GM12878 (cell line): ENCODE data around the gene SH3BP1. TPM values are rescaled to one million over a fixed set of nuclear protein-coding genes. Genes with fewer than 3 reads are reported as not detected.

Experiments
- ATAC-seq: fragments of 200-7000 bp; cut with Tn5 transposase; 3 replicates; pipeline ENCODE4 v1.9.1; 2020; ENCODE audit warnings: mild to moderate bottlenecking, moderate library complexity
- BruUV-seq: library from RNA; stranded (reverse); fragments of 400-500 nt; replicated peaks from 2 replicates; lab custom pipeline; 2021; lab: Mats Ljungman, UMichigan
- CTCF ChIA-PET: fragments of 300-600 bp; sonication (Branson Sonifier 250); formaldehyde crosslinking; extraction: SDS; loops from one replicate; lab custom pipeline; 2021; ENCODE audit warnings: inconsistent platforms; lab: Yijun Ruan, JAX
- POLR2A ChIA-PET: fragments of 350-600 bp; formaldehyde crosslinking; extraction: SDS; loops from one replicate; lab custom pipeline; 2021; ENCODE audit warnings: inconsistent platforms; lab: Charles Lee
- RAD21 ChIA-PET: fragments of 300-600 bp; sonication (Branson Sonifier 250); formaldehyde crosslinking; loops from one replicate; lab custom pipeline; 2023; ENCODE audit warnings: antibody characterized with exemption; ENCODE audit not compliant: unreplicated experiment; lab: Charles Lee
- SMC1A ChIA-PET: fragments of 300-600 bp; sonication (Branson Sonifier 250); formaldehyde crosslinking; loops from one replicate; lab custom pipeline; 2023; ENCODE audit not compliant: unreplicated experiment, uncharacterized antibody; lab: Charles Lee
- DNase-seq: peaks from one replicate; pipeline ENCODE4 v3.0.0-alpha.2; 2011; ENCODE audit warnings: low read depth, low spot score
- FAIRE-seq: peaks from 3 replicates; lab custom pipeline; 2011; peaks lifted over from hg19 to GRCh38; lab: Jason Lieb, UNC
- H2AFZ ChIP-seq: 2 replicates; pipeline ENCODE4 v1.6.0; 2011; ENCODE audit warnings: low read depth, low read length, control low read depth; ENCODE audit not compliant: control insufficient read depth
- H3K27ac ChIP-seq: 2 replicates; pipeline ENCODE4 v1.5.1; 2011; ENCODE audit warnings: control low read depth; ENCODE audit not compliant: control insufficient read depth, insufficient read depth
- H3K27me3 ChIP-seq, 2 experiments: replicated peaks in 1 of 2; 2 replicates each; pipeline versions ENCODE4 v1.6.0 to v1.6.1; 2011; ENCODE audit warnings: low read length in 1 of 2; ENCODE audit not compliant: control insufficient read depth in 2 of 2, insufficient read depth in 2 of 2
- H3K36me3 ChIP-seq, 2 experiments: 2 replicates each; pipeline ENCODE4 v1.5.1; 2011; ENCODE audit warnings: low read length in 1 of 2; ENCODE audit not compliant: control insufficient read depth in 2 of 2, insufficient read depth in 2 of 2
- H3K4me1 ChIP-seq: 2 replicates; pipeline ENCODE4 v1.6.1; 2011; ENCODE audit warnings: mild to moderate bottlenecking, low read length, moderate library complexity, mixed read lengths; ENCODE audit not compliant: control insufficient read depth, insufficient read depth
- H3K4me2 ChIP-seq: 2 replicates; pipeline ENCODE4 v1.6.0; 2011; ENCODE audit warnings: control low read depth; ENCODE audit not compliant: control insufficient read depth, insufficient read depth
- H3K4me3 ChIP-seq: fragments of 200-600 bp; sonication (generic); 2 replicates; pipeline ENCODE4 v1.5.1; 2016
- H3K79me2 ChIP-seq: 2 replicates; pipeline ENCODE4 v1.6.0; 2011; ENCODE audit warnings: low read length; ENCODE audit not compliant: control insufficient read depth, insufficient read depth
- H3K9ac ChIP-seq: 2 replicates; pipeline ENCODE4 v1.8.0; 2011; ENCODE audit warnings: low read length, control low read depth, mixed read lengths; ENCODE audit not compliant: control insufficient read depth, insufficient read depth
- H3K9me3 ChIP-seq: replicated peaks from 3 replicates; pipeline ENCODE4 v1.5.1; 2011; ENCODE audit warnings: mild to moderate bottlenecking, low read length; ENCODE audit not compliant: control insufficient read depth, insufficient read depth
- H4K20me1 ChIP-seq: 2 replicates; pipeline ENCODE4 v1.6.0; 2011; ENCODE audit not compliant: control insufficient read depth, insufficient read depth
- BACH1 ChIP-seq: fragments of 450-650 bp; IDR thresholded peaks from 2 replicates; pipeline ENCODE4 v1.6.1; 2017; ENCODE audit warnings: mild to moderate bottlenecking, borderline replicate concordance
- BHLHE40 ChIP-seq, 2 experiments: fragments of 450-650 bp in 1 of 2; IDR thresholded peaks; 2 replicates each; pipeline ENCODE4 v1.6.1; 2011 to 2017; ENCODE audit warnings: low read depth in 2 of 2, borderline replicate concordance in 1 of 2, improper control_type of control experiment in 1 of 2, low read length in 1 of 2, mild to moderate bottlenecking in 1 of 2
- CHD2 ChIP-seq: IDR thresholded peaks from 2 replicates; pipeline ENCODE4 v1.6.1; 2011; ENCODE audit warnings: low read depth, low read length, improper control_type of control experiment, borderline replicate concordance
- DPF2 ChIP-seq: fragments of 450-650 bp; IDR thresholded peaks from 2 replicates; pipeline ENCODE4 v1.6.1; 2017; ENCODE audit warnings: mild to moderate bottlenecking
- IKZF1 ChIP-seq: fragments of 450-650 bp; conservative IDR thresholded peaks from 2 replicates; pipeline ENCODE4 v1.6.1; 2017; ENCODE audit warnings: antibody characterized with exemption, mild to moderate bottlenecking
- IKZF2 ChIP-seq, 2 experiments: fragments of 450-650 bp; IDR thresholded peaks; 2 replicates each; pipeline ENCODE4 v1.6.1; 2017; ENCODE audit warnings: mild to moderate bottlenecking in 2 of 2, moderate library complexity in 2 of 2
- KDM1A ChIP-seq: fragments of 200-600 bp; sonication (generic); IDR thresholded peaks from 2 replicates; pipeline ENCODE4 v1.6.1; 2016; ENCODE audit warnings: borderline replicate concordance
- MYC ChIP-seq: IDR thresholded peaks from 2 replicates; pipeline ENCODE4 v1.6.1; 2011; ENCODE audit warnings: mild to moderate bottlenecking, low read length, moderate library complexity, inconsistent platforms; ENCODE audit not compliant: insufficient read depth, insufficient replicate concordance, insufficient read length, severe bottlenecking
- NBN ChIP-seq: fragments of 450-650 bp; IDR thresholded peaks from 2 replicates; pipeline ENCODE4 v1.6.1; 2016
- NFYB ChIP-seq: IDR thresholded peaks from 2 replicates; pipeline ENCODE4 v1.6.1; 2011; ENCODE audit warnings: low read depth, mild to moderate bottlenecking, low read length, improper control_type of control experiment, moderate library complexity; ENCODE audit not compliant: insufficient read depth
- NR2C2 ChIP-seq: IDR thresholded peaks from 2 replicates; pipeline ENCODE4 v1.6.1; 2011; ENCODE audit warnings: borderline replicate concordance, low read depth; ENCODE audit not compliant: control insufficient read depth, insufficient read length
- PAX8 ChIP-seq: fragments of 450-650 bp; IDR thresholded peaks from 2 replicates; pipeline ENCODE4 v1.6.1; 2017; ENCODE audit warnings: mild to moderate bottlenecking, moderate library complexity
- RUNX3 ChIP-seq: IDR thresholded peaks from 2 replicates; pipeline ENCODE4 v1.6.1; 2012; ENCODE audit warnings: low read length, inconsistent platforms
- SMARCA5 ChIP-seq: fragments of 450-650 bp; IDR thresholded peaks from 2 replicates; pipeline ENCODE4 v1.6.1; 2017; ENCODE audit warnings: mild to moderate bottlenecking
- STAT1 ChIP-seq: fragments of 450-650 bp; conservative IDR thresholded peaks from 2 replicates; pipeline ENCODE4 v1.6.1; 2014; ENCODE audit warnings: antibody characterized with exemption, mild to moderate bottlenecking
- ZNF217 ChIP-seq: fragments of 450-650 bp; IDR thresholded peaks from 2 replicates; pipeline ENCODE4 v1.6.1; 2017; ENCODE audit warnings: antibody characterized with exemption, mild to moderate bottlenecking
- ZNF687 ChIP-seq: fragments of 450-650 bp; IDR thresholded peaks from 2 replicates; pipeline ENCODE4 v1.6.1; 2017; ENCODE audit warnings: mild to moderate bottlenecking, moderate library complexity
- WGBS: methylation state at CpG from one replicate; pipeline ENCODE4 v1.1.6; 2016; ENCODE audit warnings: low lambda C conversion rate; ENCODE audit not compliant: insufficient replicate concordance, insufficient coverage; ENCODE audit errors: missing lambda C conversion rate; 5-methylcytosine and 5-hydroxymethylcytosine counted together
- in situ Hi-C: fragments of 300-500 bp; cut with MboI; formaldehyde crosslinking; loops from 9 replicates; pipeline ENCODE4 v1.14.3; 2018; ENCODE audit warnings: mixed read lengths
- intact Hi-C: fragments of 100-400 bp; cut with micrococcal nuclease; formaldehyde crosslinking; loops from one replicate; pipeline ENCODE4 v1.14.2; 2022; ENCODE audit not compliant: unreplicated experiment
- polyA plus RNA-seq, 11 experiments: library from polyadenylated mRNA; depleted of rRNA in 4 of 11; unstranded in 6 of 11; stranded (reverse) in 5 of 11; fragments of >200 nt; fragmentation: Nextera tagmentation in 4 of 11; fragmentation: Illumina TruSeq in 1 of 11; extraction: Ambion mirVana in 4 of 11; extraction: Trizol in 1 of 11; gene quantifications; 1 replicate in 1 of 11; 2 replicates in 10 of 11; pipeline versions ENCODE4 v1.2.1 to v1.2.3, GENCODE V29; 2011 to 2016; ENCODE audit warnings: inconsistent platforms in 2 of 11, missing spikeins in 2 of 11, low read depth in 1 of 11
- total RNA-seq, 4 experiments: library from RNA; depleted of rRNA in 3 of 4; stranded (reverse); fragments of >200 nt in 3 of 4; fragmentation: Illumina TruSeq in 1 of 4; extraction: Trizol in 1 of 4; gene quantifications; 2 replicates each; pipeline versions ENCODE4 v1.2.1 to v1.2.3, GENCODE V29; 2013 to 2021
- TF ChIP-seq, protein P1 (sequence below): IDR thresholded peaks from 2 replicates; pipeline ENCODE4 v1.6.1; 2011; ENCODE audit warnings: mild to moderate bottlenecking, low read depth, low read length, moderate library complexity; ENCODE audit not compliant: insufficient replicate concordance

Gene SH3BP1
- total and polyA plus RNA-seq, 10 of the 15 experiments (the other 5 are each of a cell fraction or from before 2014, with no cell fraction given): 0.29 to 70.5 (median 22.5) TPM

DNA sequence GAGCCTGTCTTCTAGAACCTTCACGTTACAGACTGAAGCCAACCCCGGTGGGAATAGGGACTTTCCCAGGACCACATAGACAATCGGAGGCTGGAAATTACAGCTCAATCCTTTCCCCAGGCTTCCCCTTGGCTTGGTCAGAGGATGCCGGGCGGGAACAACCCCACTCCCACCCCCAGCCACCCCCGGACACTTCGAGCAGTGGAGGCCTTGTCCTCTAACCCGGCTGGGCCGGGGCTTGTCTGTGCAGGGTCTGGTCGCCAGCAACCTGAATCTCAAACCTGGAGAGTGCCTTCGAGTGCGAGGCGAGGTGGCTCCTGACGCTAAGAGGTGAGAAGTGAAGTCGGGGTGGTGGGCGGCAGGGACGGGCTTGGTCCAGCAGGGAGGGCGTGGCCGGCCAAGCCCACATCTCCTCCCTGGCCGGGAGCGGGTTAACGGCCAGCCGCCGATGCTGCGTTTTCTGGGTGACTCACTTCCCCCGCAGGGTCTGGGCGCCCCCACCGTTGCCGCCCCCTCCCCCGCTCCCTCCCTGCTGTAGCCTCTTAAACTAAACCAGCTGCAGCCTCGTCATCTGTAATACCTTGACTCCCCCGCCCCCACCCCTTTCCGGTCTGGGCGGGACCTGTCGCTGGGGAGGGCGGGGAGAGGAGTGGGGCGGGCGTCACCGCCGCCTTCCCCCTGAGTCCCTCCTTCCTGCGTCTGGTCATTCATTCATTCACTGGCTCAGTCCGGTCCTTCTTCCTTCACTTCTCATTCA is 37.4 kb downstream of the SH3BP1 start:
- Histone ChIP-seq H3K9ac (peak overlapping the region; percentile 78), H3K27me3 (no peaks in the 10 kb centered on the region), H3K27ac (peak overlapping the region; percentile 85), H2AFZ (peak overlapping the region; percentile 55), H3K4me2 (peak overlapping the region; percentile 97), H3K36me3 (peaks cover 2% of the 10 kb centered on the region in 2 experiments; a peak in 1 of 4 replicates), H3K4me1 (peaks cover 37% of the 10 kb centered on the region), H3K9me3 (no peaks in the 10 kb centered on the region), H3K4me3 (peak overlapping the region; percentile 91), H4K20me1 (no peaks in the 10 kb centered on the region), H3K79me2 (peaks cover 30% of the 10 kb centered on the region)
- intact Hi-C loops (loop anchor here (2.0 kb wide), 1 partner anchor 44 kb away; no protein-coding TSS in a partner anchor), in situ Hi-C loops (no loop called here)
- 2% methylated on average over 35 of the region's 42 CpGs for WGBS
- SMC1A ChIA-PET: interaction anchor here (0.6 to 10.9 kb wide), 7 partner anchors 17 to 68 kb away, joined by 3 to 98 read pairs (median 6); partner anchors contain the start of genes PDXP and SH3BP1
- FAIRE-seq (peak; percentile 49), ATAC-seq (peak; percentile 73), DNase-seq (no peak)
- CTCF ChIA-PET: interaction anchor here (12.4 to 19.9 kb wide), 4 partner anchors 16 to 70 kb away, joined by 167 to 414 read pairs (median 287); partner anchors contain the start of genes GGA1, PDXP and SH3BP1
- POLR2A ChIA-PET: interaction anchor here (0.5 to 14.0 kb wide), 13 partner anchors 9 to 235 kb away, joined by 3 to 209 read pairs (median 7); partner anchors contain the start of genes ANKRD54, GGA1, NOL12 and PDXP
- BruUV-seq: TSS peak; percentile 82
- RAD21 ChIA-PET: interaction anchor here (1.0 to 5.1 kb wide), 8 partner anchors 9 to 69 kb away, joined by 3 to 112 read pairs (median 17); partner anchors contain the start of genes GGA1, NOL12 and PDXP
- TF ChIP-seq ZNF217 (no peak), MYC (no peak), CHD2 (0 out of 2 replicates have a peak, but pooled peaks have one; percentile 19), PAX8 (no peak), KDM1A (no peak), BACH1 (peak; percentile 44; the same call in 1 of the 2 replicates), NR2C2 (no peak), ZNF687 (peak; percentile 56; the same call in 1 of the 2 replicates), NFYB (no peak), DPF2 (peak; percentile 64), SMARCA5 (no peak), IKZF2 (IDR thresholded peaks at IDR 0.05) (peak; percentile 48 to 52; a peak in 3 of 4 replicates), IKZF1 (peak; percentile 58; the same call in 1 of the 2 replicates), STAT1 (no peak), RUNX3 (peak; percentile 37; the same call in 1 of the 2 replicates), BHLHE40 (IDR thresholded peaks at IDR 0.05; ENCODE audit: borderline replicate concordance in 1 of 2, low read depth in 2 of 2, low read length in 1 of 2) (no peak; a peak in 1 of 4 replicates), NBN (peak; percentile 78)
- TF ChIP-seq, protein P1, sequence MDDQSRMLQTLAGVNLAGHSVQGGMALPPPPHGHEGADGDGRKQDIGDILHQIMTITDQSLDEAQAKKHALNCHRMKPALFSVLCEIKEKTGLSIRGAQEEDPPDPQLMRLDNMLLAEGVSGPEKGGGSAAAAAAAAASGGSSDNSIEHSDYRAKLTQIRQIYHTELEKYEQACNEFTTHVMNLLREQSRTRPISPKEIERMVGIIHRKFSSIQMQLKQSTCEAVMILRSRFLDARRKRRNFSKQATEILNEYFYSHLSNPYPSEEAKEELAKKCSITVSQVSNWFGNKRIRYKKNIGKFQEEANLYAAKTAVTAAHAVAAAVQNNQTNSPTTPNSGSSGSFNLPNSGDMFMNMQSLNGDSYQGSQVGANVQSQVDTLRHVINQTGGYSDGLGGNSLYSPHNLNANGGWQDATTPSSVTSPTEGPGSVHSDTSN: peak; percentile 46
